NB4 (cell line): ENCODE results near the gene ASCC1.

Experiments
- DNase-seq: peaks from one replicate; pipeline ENCODE4 v3.0.0; 2010; ENCODE audit warnings: low read depth
- H3K4me3 ChIP-seq: one replicate; pipeline ENCODE4 v1.5.1; 2011; ENCODE audit warnings: mild to moderate bottlenecking, low read depth, low read length, moderate library complexity
- CTCF ChIP-seq: IDR thresholded peaks from one replicate; pipeline ENCODE4 v1.5.1; 2012; ENCODE audit warnings: low read depth, low read length
- MAX ChIP-seq: IDR thresholded peaks from 2 replicates; pipeline ENCODE4 v1.6.1; 2011; ENCODE audit warnings: low read depth, low read length
- MYC ChIP-seq: IDR thresholded peaks from 2 replicates; pipeline ENCODE4 v1.6.1; 2011; ENCODE audit warnings: low read depth, low read length
- POLR2A ChIP-seq: IDR thresholded peaks from 2 replicates; pipeline ENCODE4 v1.6.1; 2011; ENCODE audit warnings: mild to moderate bottlenecking; ENCODE audit not compliant: insufficient read length; ENCODE audit errors: extremely low read depth

The ASCC1 gene

GRCh38 chr10:72124381-72124780 lies 91.7 kb downstream of the ASCC1 start:
- no peak for DNase-seq
- H3K4me3 ChIP-seq = no peak overlapping the region
- TF ChIP-seq MYC (no peak), POLR2A (no peak)

- H3K4me3 ChIP-seq = no peak overlapping the region
- TF ChIP-seq MYC (no peak), MAX (no peak), POLR2A (no peak), CTCF (no peak)
- DNase-seq = no peak
These were observed 92.5 kb downstream of the ASCC1 start for GRCh38 chr10:72123616-72124015.

- no peak for DNase-seq
- TF ChIP-seq MYC (no peak), MAX (no peak), POLR2A (no peak), CTCF (no peak)
- H3K4me3 ChIP-seq = no peak overlapping the region
These were observed 93.9 kb downstream of the ASCC1 start for GRCh38 chr10:72122221-72122620.

- TF ChIP-seq CTCF (no peak), POLR2A (no peak)
- no peak overlapping the region for H3K4me3 ChIP-seq
- no peak for DNase-seq
These were observed 94.7 kb downstream of the ASCC1 start for GRCh38 chr10:72121389-72121788.

- H3K4me3 ChIP-seq = no peak overlapping the region
- no peak for DNase-seq
- no peak for TF ChIP-seq MAX
- no peak for TF ChIP-seq CTCF
- TF ChIP-seq MYC = no peak
- TF ChIP-seq POLR2A = no peak
These were observed 99.7 kb downstream of the ASCC1 start for GRCh38 chr10:72116372-72116771.

GRCh38 chr10:72114706-72115450 lies 101.2 kb downstream of the ASCC1 start:
- H3K4me3 ChIP-seq = no peak overlapping the region
- DNase-seq = no peak
- TF ChIP-seq MAX = no peak
- TF ChIP-seq POLR2A = no peak
- no peak for TF ChIP-seq MYC
- TF ChIP-seq CTCF = no peak
